ENCODE data around the gene NR2E3. TPM values are rescaled to one million over a fixed set of nuclear protein-coding genes. Genes with fewer than 3 reads are reported as not detected.
A peak's percentile ranks its signal among the peaks of the same experiment; 100 is the strongest.

Gene NR2E3
- 1 to 10 TPM in 3 of 4 donors, not detected in 1; 1.3 to 1.4 (median 1.3) TPM for total RNA-seq

DNA sequence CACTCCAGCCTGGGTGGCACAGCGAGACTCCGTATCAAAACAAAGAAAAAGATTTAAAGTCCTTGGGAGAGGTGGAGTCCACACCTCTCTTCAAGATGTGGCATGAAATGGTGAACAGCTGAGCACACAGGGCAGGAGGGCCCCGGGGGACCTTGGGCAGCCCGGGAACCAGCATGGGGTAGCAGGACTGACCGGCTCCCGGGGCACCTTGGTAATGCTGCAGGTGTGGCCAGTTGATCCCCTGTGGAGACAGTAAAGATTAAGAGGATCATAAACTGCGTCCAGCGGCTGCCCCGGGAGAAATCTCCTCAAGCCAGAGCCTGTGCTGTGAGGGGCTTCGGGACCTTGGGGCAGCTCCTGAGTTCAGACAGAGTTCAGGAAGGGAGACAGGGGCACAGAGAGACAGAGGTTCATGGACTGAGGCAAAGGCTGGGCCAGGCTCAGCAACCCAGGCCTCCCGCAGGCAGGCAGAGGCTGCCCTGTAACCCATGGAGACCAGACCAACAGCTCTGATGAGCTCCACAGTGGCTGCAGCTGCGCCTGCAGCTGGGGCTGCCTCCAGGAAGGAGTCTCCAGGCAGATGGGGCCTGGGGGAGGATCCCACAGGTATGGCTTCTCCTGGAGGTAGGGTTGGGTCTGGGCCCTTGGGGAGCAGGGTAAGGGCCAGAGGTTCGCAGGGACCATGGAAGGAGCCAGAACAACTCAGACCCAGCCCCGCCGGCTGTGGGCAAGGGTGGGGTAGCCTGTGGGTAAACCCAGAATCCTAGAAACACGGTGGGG lies at the start of gene NR2E3:
TSS of gene NR2E3 (plus strand) at position 299 of the 780 bp plus-strand sequence. CDS start at position 489, 190 bp downstream.
- Histone ChIP-seq H3K4me3 (no peak within 1 kb of the TSS), H3K36me3 (no peaks in the 10 kb centered on the region), H3K9me3 (no peaks in the 10 kb centered on the region), H3K27ac (no peak within 1 kb of the TSS), H3K4me1 (no peaks in the 10 kb centered on the region), H3K27me3 (no peaks in the 10 kb centered on the region)
- TF ChIP-seq, protein P1, sequence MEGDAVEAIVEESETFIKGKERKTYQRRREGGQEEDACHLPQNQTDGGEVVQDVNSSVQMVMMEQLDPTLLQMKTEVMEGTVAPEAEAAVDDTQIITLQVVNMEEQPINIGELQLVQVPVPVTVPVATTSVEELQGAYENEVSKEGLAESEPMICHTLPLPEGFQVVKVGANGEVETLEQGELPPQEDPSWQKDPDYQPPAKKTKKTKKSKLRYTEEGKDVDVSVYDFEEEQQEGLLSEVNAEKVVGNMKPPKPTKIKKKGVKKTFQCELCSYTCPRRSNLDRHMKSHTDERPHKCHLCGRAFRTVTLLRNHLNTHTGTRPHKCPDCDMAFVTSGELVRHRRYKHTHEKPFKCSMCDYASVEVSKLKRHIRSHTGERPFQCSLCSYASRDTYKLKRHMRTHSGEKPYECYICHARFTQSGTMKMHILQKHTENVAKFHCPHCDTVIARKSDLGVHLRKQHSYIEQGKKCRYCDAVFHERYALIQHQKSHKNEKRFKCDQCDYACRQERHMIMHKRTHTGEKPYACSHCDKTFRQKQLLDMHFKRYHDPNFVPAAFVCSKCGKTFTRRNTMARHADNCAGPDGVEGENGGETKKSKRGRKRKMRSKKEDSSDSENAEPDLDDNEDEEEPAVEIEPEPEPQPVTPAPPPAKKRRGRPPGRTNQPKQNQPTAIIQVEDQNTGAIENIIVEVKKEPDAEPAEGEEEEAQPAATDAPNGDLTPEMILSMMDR (IDR thresholded peaks at IDR 0.05), result no peak
- no peak for TF ChIP-seq POLR2A (IDR thresholded peaks at IDR 0.05)
- no peak for DNase-seq

DNA sequence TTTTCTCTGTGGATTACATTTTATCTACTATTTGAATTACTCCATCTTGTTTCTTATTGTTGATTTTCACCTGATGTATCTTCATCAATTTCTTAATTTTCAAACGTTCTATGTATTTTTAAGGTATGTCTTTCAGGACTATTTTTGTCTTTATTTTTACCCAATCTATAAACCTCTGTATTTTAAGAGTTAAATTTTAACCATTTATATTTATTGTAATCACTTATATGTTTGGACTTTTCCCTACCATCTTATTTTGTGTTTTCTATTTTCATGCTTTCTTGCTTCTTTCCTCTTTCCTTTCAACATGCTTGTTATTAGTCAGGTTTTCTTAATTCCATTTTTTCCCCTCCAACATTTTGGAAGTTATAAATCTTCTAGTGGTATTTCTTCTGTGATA lies 49.5 kb upstream of the NR2E3 start:
- H3K36me3 ChIP-seq, result peaks cover 0 to 14% (median 0%) of the 10 kb centered on the region in 3 donors
- DNase-seq, result no peak

DNA sequence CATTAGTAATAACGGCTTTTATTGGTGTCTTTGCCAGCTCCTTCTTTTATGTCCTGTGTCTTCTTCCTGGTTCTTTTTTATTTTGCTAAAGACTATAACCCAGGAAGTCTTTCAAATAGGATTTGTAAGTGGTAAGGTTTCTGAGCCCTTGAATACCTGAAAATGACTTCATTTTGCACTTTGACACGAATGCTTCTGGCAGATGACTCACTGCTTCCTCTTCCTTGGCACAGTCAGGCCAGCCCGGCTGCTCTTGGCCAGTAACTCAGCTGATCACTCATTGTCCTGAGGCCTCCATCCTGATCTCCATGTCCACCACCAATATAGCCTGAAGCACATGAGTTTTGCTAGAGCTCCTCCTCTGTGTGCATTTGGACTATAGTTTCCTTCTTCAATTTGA lies 48.7 kb upstream of the NR2E3 start:
- no peak overlapping the region for H3K4me3 ChIP-seq
- peak in 2 of 3 donors; percentile 65 to 82 for DNase-seq
- peaks cover 0 to 17% (median 2%) of the 10 kb centered on the region in 4 donors for H3K4me1 ChIP-seq
- TF ChIP-seq POLR2A (IDR thresholded peaks at IDR 0.05), result no peak
- TF ChIP-seq, protein P1 (IDR thresholded peaks at IDR 0.05), result no peak
- H3K27ac ChIP-seq, result no peak overlapping the region
- peaks cover 0 to 14% (median 0%) of the 10 kb centered on the region in 3 donors for H3K36me3 ChIP-seq
- H3K9me3 ChIP-seq, result no peaks in the 10 kb centered on the region
- no peaks in the 10 kb centered on the region for H3K27me3 ChIP-seq

More for the DNA sequence above, 49.5 kb upstream of the NR2E3 start:
- Histone ChIP-seq H3K9me3 (no peaks in the 10 kb centered on the region), H3K4me1 (peaks cover 0 to 17% (median 2%) of the 10 kb centered on the region in 4 donors), H3K27me3 (no peaks in the 10 kb centered on the region), H3K27ac (no peak overlapping the region), H3K4me3 (no peak overlapping the region)
- TF ChIP-seq POLR2A (IDR thresholded peaks at IDR 0.05), result no peak
- TF ChIP-seq, protein P1 (IDR thresholded peaks at IDR 0.05), result no peak

DNA sequence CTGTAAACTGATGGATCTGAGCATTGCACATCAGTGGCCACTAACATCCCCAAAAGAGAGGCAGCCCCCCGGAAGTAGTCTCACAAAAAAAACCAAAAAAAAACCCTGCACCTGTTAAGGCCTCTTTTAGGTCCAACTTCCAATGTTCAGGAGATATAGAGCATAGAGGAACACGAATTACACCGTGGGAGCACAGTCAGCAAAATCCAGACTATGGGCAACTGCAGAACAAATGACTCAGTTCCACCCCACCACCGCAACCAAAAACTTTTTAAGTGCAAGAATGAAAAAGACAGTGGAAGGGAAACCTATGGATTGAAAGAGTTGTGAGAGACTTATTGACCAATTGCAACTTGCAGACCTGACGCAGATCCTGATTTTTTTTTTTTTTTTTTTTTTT lies 42.2 kb upstream of the NR2E3 start:
- H3K27me3 ChIP-seq, result no peaks in the 10 kb centered on the region
- H3K4me3 ChIP-seq, result no peak overlapping the region
- H3K9me3 ChIP-seq, result no peaks in the 10 kb centered on the region
- no peak for DNase-seq
- TF ChIP-seq, protein P1 (IDR thresholded peaks at IDR 0.05), result no peak
- no peak for TF ChIP-seq POLR2A (IDR thresholded peaks at IDR 0.05)
- H3K4me1 ChIP-seq, result no peaks in the 10 kb centered on the region
- H3K27ac ChIP-seq, result no peak overlapping the region
- peaks cover 0 to 9% (median 0%) of the 10 kb centered on the region in 3 donors for H3K36me3 ChIP-seq

DNA sequence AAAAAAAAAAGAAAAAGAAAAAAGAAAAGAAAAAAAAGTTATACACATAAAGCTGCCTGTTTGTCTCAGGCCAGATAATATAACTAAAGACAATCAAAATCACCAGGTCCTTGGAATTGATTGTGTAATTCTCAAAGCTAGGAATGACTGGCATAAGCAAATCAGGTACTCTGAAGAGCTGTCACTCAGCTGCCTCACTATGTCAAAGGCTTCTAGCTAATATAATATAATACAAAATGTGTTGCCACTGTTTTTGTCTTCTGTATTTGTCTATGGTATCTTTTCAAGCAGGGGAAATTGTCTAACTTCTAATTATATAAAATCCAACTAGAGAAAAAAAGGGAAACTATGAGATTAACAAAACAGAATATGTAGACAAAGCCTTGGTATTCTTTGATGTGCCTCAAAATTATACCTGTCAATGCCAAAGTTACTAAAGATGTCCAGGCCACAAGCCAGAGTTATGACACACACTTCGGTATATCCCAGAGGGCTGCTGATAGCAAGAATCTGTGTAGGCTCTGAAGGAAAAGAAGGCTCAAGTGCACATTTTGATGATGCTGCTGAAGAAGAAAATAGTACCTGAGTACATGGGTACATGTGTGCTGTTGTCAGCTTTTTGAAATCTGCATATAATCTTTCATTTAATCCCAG lies 37.0 kb upstream of the NR2E3 start:
- no peaks in the 10 kb centered on the region for H3K36me3 ChIP-seq
- no peaks in the 10 kb centered on the region for H3K4me1 ChIP-seq
- no peak for DNase-seq
- H3K4me3 ChIP-seq, result no peak overlapping the region
- TF ChIP-seq, protein P1 (IDR thresholded peaks at IDR 0.05), result no peak
- TF ChIP-seq POLR2A (IDR thresholded peaks at IDR 0.05), result no peak
- no peaks in the 10 kb centered on the region for H3K9me3 ChIP-seq
- H3K27me3 ChIP-seq, result no peaks in the 10 kb centered on the region
- H3K27ac ChIP-seq, result no peak overlapping the region

Measured in Peyer's patch (tissue), 4 donors.